NCI-H1417 (cell line): ENCODE data around the gene SORD.
A peak's percentile ranks its signal among the peaks of the same experiment; 100 is the strongest.
"Not testable (repeated sequence)": the region's sequence is repeated elsewhere in the genome, so short reads cannot be mapped to it uniquely, and the experiment has no call there.

Source experiments
- DNase-seq, 3 experiments: peaks; one replicate each; lab custom pipeline; 2025; lab: John Stamatoyannopoulos, UW

The SORD gene

GRCh38 chr15:45022871-45023658 is at the start of gene SORD:
Gene SORD (plus strand): TSS chr15:45023195. CDS start chr15:45023284, 89 bp downstream.
- DNase-seq = peak; percentile 84 to 94 (median 85)

GRCh38 chr15:44976183-44976582 is 46.8 kb upstream of the SORD start:
- DNase-seq = peak in 1 of 3 experiments; percentile 56

GRCh38 chr15:44977781-44978180 is 45.2 kb upstream of the SORD start:
- peak in 1 of 3 experiments; percentile 42 for DNase-seq

GRCh38 chr15:44979617-44980339 is 43.2 kb upstream of the SORD start:
- DNase-seq = not testable (repeated sequence)

DNA sequence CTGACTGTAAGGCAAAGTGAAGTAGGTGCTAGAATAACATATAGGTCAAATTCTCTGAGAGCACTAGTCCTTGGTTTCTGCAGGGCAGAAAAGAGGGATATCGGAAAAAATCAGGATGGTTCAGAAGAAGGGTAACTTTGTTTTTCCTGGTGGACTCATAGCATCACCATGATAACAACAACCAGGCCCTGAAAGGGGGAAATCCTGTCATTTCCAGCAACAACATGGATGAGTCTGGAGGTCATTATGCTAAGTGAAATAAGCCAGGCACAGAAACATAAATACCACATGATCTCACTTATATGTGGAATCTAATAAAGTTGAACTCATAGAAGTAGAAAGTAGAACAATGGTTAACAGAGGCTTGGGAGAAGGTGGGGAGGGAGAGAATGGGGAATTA is 38.9 kb upstream of the SORD start:
- not testable (repeated sequence) for DNase-seq

DNA sequence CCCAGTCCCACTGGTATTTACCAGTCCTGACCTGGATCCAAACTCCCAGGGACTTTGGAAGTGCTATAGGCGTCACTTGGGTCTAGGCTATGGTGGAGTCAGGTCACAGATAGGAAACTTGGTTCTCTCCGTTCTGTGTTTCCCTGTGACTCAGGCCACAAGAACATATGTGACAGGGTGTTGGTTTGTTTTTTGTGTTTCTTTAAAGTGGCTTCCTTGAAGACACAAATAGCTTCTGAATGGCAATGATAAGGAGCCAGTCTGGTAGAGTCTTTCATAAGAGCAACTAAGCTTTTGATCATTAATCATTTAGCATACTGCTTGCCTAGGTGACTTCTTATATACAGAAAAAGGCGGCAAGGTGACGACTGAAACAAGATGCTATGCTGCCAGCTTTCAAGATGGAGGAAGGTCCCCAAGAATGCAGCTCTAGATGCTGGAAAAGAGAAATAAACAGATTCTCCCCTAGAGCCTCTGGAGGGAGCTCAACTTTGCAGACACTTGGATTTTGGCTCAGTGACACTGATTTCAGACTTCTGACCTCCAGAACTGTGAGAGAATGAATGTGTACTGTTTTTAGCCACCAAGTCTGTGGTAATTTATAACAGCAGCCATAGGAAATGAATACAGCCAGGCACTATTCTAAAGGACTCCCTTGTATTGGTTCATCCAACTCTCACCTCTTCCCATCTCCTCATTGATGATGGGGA is 36.5 kb upstream of the SORD start:
- not testable (repeated sequence) for DNase-seq

DNA sequence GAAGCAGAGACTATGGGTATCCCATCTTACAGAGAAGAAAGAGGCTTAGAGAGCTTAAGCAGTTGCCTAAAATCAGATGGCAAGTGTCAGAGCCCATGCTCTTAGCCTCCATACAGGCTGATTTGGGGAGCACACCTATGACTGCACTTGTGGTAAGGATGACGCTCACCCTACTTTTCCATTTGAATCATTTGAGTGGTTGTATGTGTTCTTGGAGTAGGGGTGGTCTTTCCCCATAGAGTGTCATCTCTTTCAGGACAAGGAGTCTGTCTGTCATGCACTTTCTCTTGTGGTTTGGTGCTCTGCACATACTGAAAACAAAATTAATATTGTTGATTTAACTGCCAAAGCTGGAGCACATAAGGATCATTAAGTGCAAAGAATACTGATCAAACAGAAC is 35.3 kb upstream of the SORD start:
- DNase-seq = not testable (repeated sequence)

DNA sequence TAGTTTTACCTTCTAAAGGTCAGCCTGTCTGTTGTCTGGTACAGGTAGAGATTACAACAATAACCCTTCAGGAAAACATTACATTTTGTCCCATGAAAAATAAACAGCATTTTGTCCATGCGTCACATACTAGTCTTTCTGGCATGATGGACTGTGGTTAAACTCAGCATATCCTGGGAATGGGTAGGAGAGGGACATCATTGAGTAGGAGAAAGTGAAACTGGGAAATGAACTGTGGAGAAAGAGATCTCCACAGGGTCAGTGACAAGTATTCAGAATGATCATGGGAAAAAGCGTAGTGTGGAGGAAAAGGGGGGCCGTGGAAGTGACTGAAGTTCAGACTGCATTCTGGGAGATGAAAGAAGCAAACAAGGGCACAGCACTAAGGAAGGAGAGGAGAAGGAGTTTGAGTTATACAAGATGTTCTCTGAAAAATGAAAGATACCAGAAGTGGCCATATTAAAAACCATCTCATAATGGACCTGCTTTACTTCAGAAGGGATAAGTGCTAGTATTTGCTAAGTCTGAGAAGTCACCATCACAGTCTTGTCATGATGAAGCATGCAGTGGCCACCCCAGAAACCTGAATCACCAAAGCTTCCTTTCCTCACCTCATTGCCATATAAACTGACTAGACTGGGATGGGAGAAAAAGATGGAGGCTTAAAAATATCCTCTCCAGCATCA is 34.7 kb upstream of the SORD start:
- DNase-seq = not testable (repeated sequence)

DNA sequence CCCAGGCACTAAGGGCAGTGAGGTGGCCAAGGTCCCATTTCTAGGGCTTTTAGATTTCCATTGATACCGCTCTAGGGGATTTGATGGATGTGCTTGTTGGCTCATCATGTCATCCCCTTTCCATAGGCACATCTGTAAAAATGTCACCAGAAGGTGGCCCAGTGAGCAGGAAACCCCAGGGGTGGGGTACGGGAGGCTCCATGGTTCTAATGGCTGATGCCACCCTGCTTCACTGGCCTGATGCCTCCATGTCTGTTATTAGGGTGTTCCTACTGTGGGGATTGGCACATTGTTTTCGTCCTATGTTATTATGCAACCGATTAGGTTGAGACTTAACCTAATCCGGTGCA is 34.1 kb upstream of the SORD start:
- DNase-seq = not testable (repeated sequence)

DNA sequence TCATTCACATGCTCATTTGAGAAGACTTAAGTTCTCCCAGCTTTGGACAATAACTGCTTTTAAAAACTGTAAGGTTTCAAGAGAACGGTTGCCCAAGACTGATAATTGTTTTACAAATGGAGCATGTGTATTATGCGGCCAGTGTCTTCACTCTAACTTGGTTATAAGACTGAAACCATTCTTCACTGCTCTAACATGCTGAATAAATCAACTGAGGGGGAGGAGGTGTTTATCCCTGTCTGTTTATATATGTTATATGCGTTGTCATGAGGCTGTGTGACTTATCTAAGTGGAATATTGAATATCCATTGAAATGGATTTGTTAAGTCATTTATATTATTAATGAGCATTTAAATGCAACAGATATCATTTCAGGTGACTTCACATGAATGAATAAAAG is 25.4 kb upstream of the SORD start:
- not testable (repeated sequence) for DNase-seq

DNA sequence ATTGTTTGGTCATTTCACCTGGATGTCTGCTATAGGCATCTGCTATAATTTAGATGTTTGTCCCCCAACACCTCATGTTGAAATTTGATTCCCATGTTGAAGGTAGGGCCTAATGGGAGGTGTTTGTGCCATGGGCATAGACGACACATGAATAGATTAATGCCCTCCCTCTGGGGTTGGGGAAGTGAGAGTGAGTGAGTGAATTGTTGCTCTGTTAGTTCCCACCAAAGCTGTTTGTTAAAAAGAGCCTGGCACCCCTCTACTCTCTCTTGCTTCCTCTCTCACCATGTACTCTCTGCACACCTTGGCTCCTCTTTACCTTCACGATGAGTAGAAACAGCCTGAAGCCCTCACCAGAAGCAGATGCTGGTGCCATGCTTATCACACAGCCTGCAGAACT is 23.9 kb upstream of the SORD start:
- no peak for DNase-seq

- not testable (repeated sequence) for DNase-seq
Measured at GRCh38 chr15:45001180-45001579, 21.8 kb upstream of the SORD start.

GRCh38 chr15:45003731-45004410 is 19.1 kb upstream of the SORD start:
- peak in 1 of 3 experiments; percentile 19 for DNase-seq

DNA sequence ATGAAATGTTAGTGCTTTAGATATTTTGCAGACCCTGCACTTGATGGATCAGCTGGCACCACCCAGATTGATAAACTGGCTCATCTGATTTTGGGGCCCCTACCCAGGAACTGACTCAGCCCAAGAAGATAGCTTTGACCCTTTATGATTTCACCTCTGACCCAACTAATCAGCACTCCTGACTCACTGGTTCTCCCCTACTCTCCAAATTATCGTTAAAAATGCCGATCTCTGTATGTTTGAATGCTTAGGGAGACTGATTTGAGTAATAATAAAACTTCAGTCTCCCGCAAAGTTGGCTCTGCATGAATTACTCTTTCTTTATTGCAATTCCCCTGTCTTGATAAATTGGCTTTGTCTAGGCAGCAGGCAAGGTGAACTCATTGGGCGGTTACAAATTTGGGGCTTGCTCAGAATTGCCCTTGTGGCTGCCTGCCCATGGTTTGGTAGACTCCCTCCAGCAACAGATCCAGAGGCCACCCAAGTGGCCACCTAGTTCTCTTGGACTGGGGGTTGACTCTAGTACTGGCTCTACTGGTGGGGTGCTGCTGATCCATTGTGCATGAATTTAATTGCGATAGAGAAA is 18.3 kb upstream of the SORD start:
- not testable (repeated sequence) for DNase-seq

- no peak for DNase-seq
Measured at GRCh38 chr15:45009046-45009445, 13.9 kb upstream of the SORD start.

- DNase-seq = not testable (repeated sequence)
Measured at GRCh38 chr15:45015114-45015513, 7.9 kb upstream of the SORD start.

DNA sequence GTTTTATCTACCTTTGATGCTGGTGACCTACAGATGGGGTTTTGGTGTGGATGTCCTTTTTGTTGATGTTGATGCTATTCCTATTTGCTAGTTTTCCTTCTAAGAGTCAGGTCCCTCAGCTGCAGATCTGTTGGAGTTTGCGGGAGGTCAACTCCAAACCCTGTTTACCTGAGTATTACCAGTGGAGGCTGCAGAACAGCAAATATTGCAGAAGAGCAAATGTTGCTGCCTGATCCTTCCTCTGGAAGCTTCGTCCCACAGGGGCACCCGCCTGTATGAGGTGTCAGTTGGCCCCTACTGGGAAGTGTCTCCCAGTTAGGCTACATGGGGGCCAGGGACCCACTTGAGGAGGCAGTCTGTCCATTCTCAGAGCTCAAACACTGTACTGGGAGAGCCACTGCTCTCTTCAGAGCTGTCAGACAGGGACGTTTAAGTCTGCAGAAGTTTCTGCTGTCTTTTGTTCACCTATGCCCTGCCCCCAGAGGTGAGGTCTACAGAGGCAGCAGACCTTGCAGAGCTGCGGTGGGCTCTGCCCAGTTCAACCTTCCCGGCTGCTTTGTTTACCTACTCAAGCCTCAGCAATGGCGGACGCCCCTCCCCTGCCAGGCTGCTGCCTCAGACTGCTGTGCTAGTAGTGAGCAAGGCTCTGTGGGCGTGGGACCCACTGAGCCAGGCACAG is 2.6 kb upstream of the SORD start:
- DNase-seq = not testable (repeated sequence)

DNA sequence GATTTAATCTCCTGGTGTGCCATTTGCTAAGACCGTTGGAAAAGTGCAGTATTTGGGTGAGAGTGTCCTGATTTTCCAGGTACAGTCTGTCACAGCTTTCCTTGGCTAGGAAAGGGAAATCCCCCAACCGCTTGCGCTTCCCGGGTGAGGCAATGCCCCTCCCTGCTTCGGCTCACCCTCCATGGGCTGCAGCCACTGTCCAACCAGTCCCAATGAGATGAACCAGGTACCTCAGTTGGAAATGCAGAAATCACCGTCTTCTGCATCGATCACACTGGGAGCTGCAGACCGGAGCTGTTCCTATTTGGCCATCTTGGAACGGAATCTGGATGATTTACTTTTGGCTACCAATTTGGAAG is 2.1 kb upstream of the SORD start:
- DNase-seq = not testable (repeated sequence)

- DNase-seq = no peak
Measured at GRCh38 chr15:45021348-45021747, 1.6 kb upstream of the SORD start.

GRCh38 chr15:45023659-45024225 is 747 bp downstream of the SORD start:
- peak in 1 of 3 experiments; percentile 23 for DNase-seq
